Measurements from ENCODE around the gene PHACTR3. TPM values are rescaled to one million over a fixed set of nuclear protein-coding genes. Genes with fewer than 3 reads are reported as not detected.

PHACTR3 gene
- total and polyA plus RNA-seq, 2 of the 8 experiments (the other 6 are each of a cell fraction or from before 2014, with no cell fraction given) = 0.05 to 0.13 TPM

GRCh38 chr20:59640267-59640666 is 35.9 kb downstream of the PHACTR3 start (continued):
- no peak for TF ChIP-seq SIX5 (IDR thresholded peaks at IDR 0.05; ENCODE audit: low read depth, low read length)
- TF ChIP-seq MAX (IDR thresholded peaks at IDR 0.05) = no peak
- TF ChIP-seq EP300 (IDR thresholded peaks at IDR 0.05; ENCODE audit: borderline replicate concordance in 1 of 2, low read depth in 2 of 2, low read length in 2 of 2) = no peak
